ENCODE results near the gene NEURL4.
A peak's percentile ranks its signal among the peaks of the same experiment; 100 is the strongest.

The NEURL4 gene

GRCh38 chr17:7296189-7296861, 32.8 kb downstream of the NEURL4 start:
- H3K4me1 ChIP-seq (ENCODE audit: control insufficient read depth, insufficient read depth, low read length), result peaks cover 2% of the 10 kb centered on the region; the same call in 1 of the 2 replicates
- peak; percentile 82 for DNase-seq (ENCODE audit: low read depth, low spot score)
- no peaks in the 10 kb centered on the region for H3K9me3 ChIP-seq (ENCODE audit: control insufficient read depth, insufficient read depth, low read length)
- H3K27me3 ChIP-seq (ENCODE audit: control insufficient read depth, insufficient read depth, low read length), result peaks cover 2% of the 10 kb centered on the region; the same call in 1 of the 2 replicates
- H3K4me3 ChIP-seq (ENCODE audit: low read length), result no peak overlapping the region
- no CpG with 5 or more reads among the region's 51 CpGs for WGBS (ENCODE audit: insufficient coverage, insufficient read length)
- H3K27ac ChIP-seq (ENCODE audit: low read length), result no peak overlapping the region
- no peaks in the 10 kb centered on the region for H3K36me3 ChIP-seq (ENCODE audit: control insufficient read depth, insufficient read depth, low read length)

GRCh38 chr17:7295230-7296180, 33.6 kb downstream of the NEURL4 start:
- WGBS (ENCODE audit: insufficient coverage, insufficient read length), result no CpG with 5 or more reads among the region's 42 CpGs
- Histone ChIP-seq H3K9me3 (ENCODE audit: control insufficient read depth, insufficient read depth, low read length) (no peaks in the 10 kb centered on the region), H3K4me1 (ENCODE audit: control insufficient read depth, insufficient read depth, low read length) (peaks cover 2% of the 10 kb centered on the region; the same call in 1 of the 2 replicates), H3K27me3 (ENCODE audit: control insufficient read depth, insufficient read depth, low read length) (peaks cover 2% of the 10 kb centered on the region; the same call in 1 of the 2 replicates), H3K4me3 (ENCODE audit: low read length) (no peak overlapping the region; the same call in 1 of the 2 replicates), H3K27ac (ENCODE audit: low read length) (no peak overlapping the region), H3K36me3 (ENCODE audit: control insufficient read depth, insufficient read depth, low read length) (no peaks in the 10 kb centered on the region)
- no peak for DNase-seq (ENCODE audit: low read depth, low spot score)

GRCh38 chr17:7294614-7295153, 34.5 kb downstream of the NEURL4 start, which contains the start of gene YBX2:
TSS of gene YBX2 (minus strand) at chr17:7294639. CDS start at chr17:7294500, 139 bp downstream.
- H3K36me3 ChIP-seq (ENCODE audit: control insufficient read depth, insufficient read depth, low read length), result no peaks in the 10 kb centered on the region
- DNase-seq (ENCODE audit: low read depth, low spot score), result peak; percentile 91
- H3K9me3 ChIP-seq (ENCODE audit: control insufficient read depth, insufficient read depth, low read length), result no peaks in the 10 kb centered on the region
- H3K27ac ChIP-seq (ENCODE audit: low read length), result no peak within 1 kb of the TSS
- no CpG with 5 or more reads among the region's 57 CpGs for WGBS (ENCODE audit: insufficient coverage, insufficient read length)
- peaks cover 2% of the 10 kb centered on the region; the same call in 1 of the 2 replicates for H3K4me1 ChIP-seq (ENCODE audit: control insufficient read depth, insufficient read depth, low read length)
- H3K4me3 ChIP-seq (ENCODE audit: low read length), result peak within 1 kb of the TSS; percentile 65
- H3K27me3 ChIP-seq (ENCODE audit: control insufficient read depth, insufficient read depth, low read length), result peaks cover 2% of the 10 kb centered on the region; the same call in 1 of the 2 replicates

GRCh38 chr17:7293816-7294613, 35.1 kb downstream of the NEURL4 start:
- no peak for DNase-seq (ENCODE audit: low read depth, low spot score)
- Histone ChIP-seq H3K36me3 (ENCODE audit: control insufficient read depth, insufficient read depth, low read length) (no peaks in the 10 kb centered on the region), H3K4me1 (ENCODE audit: control insufficient read depth, insufficient read depth, low read length) (peaks cover 3% of the 10 kb centered on the region), H3K27me3 (ENCODE audit: control insufficient read depth, insufficient read depth, low read length) (peaks cover 2% of the 10 kb centered on the region; the same call in 1 of the 2 replicates), H3K4me3 (ENCODE audit: low read length) (peak overlapping the region; percentile 65; the same call in 1 of the 2 replicates), H3K9me3 (ENCODE audit: control insufficient read depth, insufficient read depth, low read length) (no peaks in the 10 kb centered on the region), H3K27ac (ENCODE audit: low read length) (no peak overlapping the region)
- no CpG with 5 or more reads among the region's 75 CpGs for WGBS (ENCODE audit: insufficient coverage, insufficient read length)

GRCh38 chr17:7293159-7293558, 36.0 kb downstream of the NEURL4 start:
- Histone ChIP-seq H3K27me3 (ENCODE audit: control insufficient read depth, insufficient read depth, low read length) (peaks cover 2% of the 10 kb centered on the region; the same call in 1 of the 2 replicates), H3K9me3 (ENCODE audit: control insufficient read depth, insufficient read depth, low read length) (no peaks in the 10 kb centered on the region), H3K36me3 (ENCODE audit: control insufficient read depth, insufficient read depth, low read length) (no peaks in the 10 kb centered on the region), H3K4me3 (ENCODE audit: low read length) (no peak overlapping the region), H3K27ac (ENCODE audit: low read length) (no peak overlapping the region), H3K4me1 (ENCODE audit: control insufficient read depth, insufficient read depth, low read length) (peaks cover 3% of the 10 kb centered on the region)
- DNase-seq (ENCODE audit: low read depth, low spot score), result no peak
- no CpG with 5 or more reads among the region's 11 CpGs for WGBS (ENCODE audit: insufficient coverage, insufficient read length)

- Histone ChIP-seq H3K27me3 (ENCODE audit: control insufficient read depth, insufficient read depth, low read length) (peaks cover 2% of the 10 kb centered on the region; the same call in 1 of the 2 replicates), H3K4me1 (ENCODE audit: control insufficient read depth, insufficient read depth, low read length) (peaks cover 3% of the 10 kb centered on the region), H3K27ac (ENCODE audit: low read length) (no peak overlapping the region), H3K36me3 (ENCODE audit: control insufficient read depth, insufficient read depth, low read length) (no peaks in the 10 kb centered on the region), H3K9me3 (ENCODE audit: control insufficient read depth, insufficient read depth, low read length) (no peaks in the 10 kb centered on the region), H3K4me3 (ENCODE audit: low read length) (no peak overlapping the region)
- DNase-seq (ENCODE audit: low read depth, low spot score), result no peak
- WGBS (ENCODE audit: insufficient coverage, insufficient read length), result no CpG with 5 or more reads among the region's 6 CpGs
These were observed 36.4 kb downstream of the NEURL4 start for GRCh38 chr17:7292729-7293128.

GRCh38 chr17:7292194-7292593, 36.9 kb downstream of the NEURL4 start:
- Histone ChIP-seq H3K4me3 (ENCODE audit: low read length) (no peak overlapping the region), H3K27me3 (ENCODE audit: control insufficient read depth, insufficient read depth, low read length) (peaks cover 2% of the 10 kb centered on the region; the same call in 1 of the 2 replicates), H3K4me1 (ENCODE audit: control insufficient read depth, insufficient read depth, low read length) (peaks cover 3% of the 10 kb centered on the region), H3K36me3 (ENCODE audit: control insufficient read depth, insufficient read depth, low read length) (no peaks in the 10 kb centered on the region), H3K27ac (ENCODE audit: low read length) (no peak overlapping the region), H3K9me3 (ENCODE audit: control insufficient read depth, insufficient read depth, low read length) (no peaks in the 10 kb centered on the region)
- DNase-seq (ENCODE audit: low read depth, low spot score), result no peak
- no CpG with 5 or more reads among the region's 2 CpGs for WGBS (ENCODE audit: insufficient coverage, insufficient read length)

- peaks cover 3% of the 10 kb centered on the region for H3K4me1 ChIP-seq (ENCODE audit: control insufficient read depth, insufficient read depth, low read length)
- no peaks in the 10 kb centered on the region for H3K36me3 ChIP-seq (ENCODE audit: control insufficient read depth, insufficient read depth, low read length)
- no peak overlapping the region for H3K27ac ChIP-seq (ENCODE audit: low read length)
- H3K4me3 ChIP-seq (ENCODE audit: low read length), result no peak overlapping the region
- no CpG with 5 or more reads among the region's 11 CpGs for WGBS (ENCODE audit: insufficient coverage, insufficient read length)
- no peak for DNase-seq (ENCODE audit: low read depth, low spot score)
- no peaks in the 10 kb centered on the region for H3K9me3 ChIP-seq (ENCODE audit: control insufficient read depth, insufficient read depth, low read length)
- H3K27me3 ChIP-seq (ENCODE audit: control insufficient read depth, insufficient read depth, low read length), result peaks cover under 1% of the 10 kb centered on the region; the same call in 1 of the 2 replicates
These were observed 38.5 kb downstream of the NEURL4 start for GRCh38 chr17:7290685-7291084.

- Histone ChIP-seq H3K4me1 (ENCODE audit: control insufficient read depth, insufficient read depth, low read length) (peaks cover 3% of the 10 kb centered on the region), H3K27me3 (ENCODE audit: control insufficient read depth, insufficient read depth, low read length) (no peaks in the 10 kb centered on the region), H3K9me3 (ENCODE audit: control insufficient read depth, insufficient read depth, low read length) (no peaks in the 10 kb centered on the region), H3K4me3 (ENCODE audit: low read length) (no peak overlapping the region), H3K36me3 (ENCODE audit: control insufficient read depth, insufficient read depth, low read length) (no peaks in the 10 kb centered on the region; the same call in 1 of the 2 replicates), H3K27ac (ENCODE audit: low read length) (no peak overlapping the region)
- no CpG with 5 or more reads among the region's 19 CpGs for WGBS (ENCODE audit: insufficient coverage, insufficient read length)
- no peak for DNase-seq (ENCODE audit: low read depth, low spot score)
These were observed 39.0 kb downstream of the NEURL4 start for GRCh38 chr17:7290166-7290565.

Data from iPS DF 6.9 (cell line).